Measurements from ENCODE around the gene GABARAP.
A peak's percentile ranks its signal among the peaks of the same experiment; 100 is the strongest.

Gene GABARAP

DNA sequence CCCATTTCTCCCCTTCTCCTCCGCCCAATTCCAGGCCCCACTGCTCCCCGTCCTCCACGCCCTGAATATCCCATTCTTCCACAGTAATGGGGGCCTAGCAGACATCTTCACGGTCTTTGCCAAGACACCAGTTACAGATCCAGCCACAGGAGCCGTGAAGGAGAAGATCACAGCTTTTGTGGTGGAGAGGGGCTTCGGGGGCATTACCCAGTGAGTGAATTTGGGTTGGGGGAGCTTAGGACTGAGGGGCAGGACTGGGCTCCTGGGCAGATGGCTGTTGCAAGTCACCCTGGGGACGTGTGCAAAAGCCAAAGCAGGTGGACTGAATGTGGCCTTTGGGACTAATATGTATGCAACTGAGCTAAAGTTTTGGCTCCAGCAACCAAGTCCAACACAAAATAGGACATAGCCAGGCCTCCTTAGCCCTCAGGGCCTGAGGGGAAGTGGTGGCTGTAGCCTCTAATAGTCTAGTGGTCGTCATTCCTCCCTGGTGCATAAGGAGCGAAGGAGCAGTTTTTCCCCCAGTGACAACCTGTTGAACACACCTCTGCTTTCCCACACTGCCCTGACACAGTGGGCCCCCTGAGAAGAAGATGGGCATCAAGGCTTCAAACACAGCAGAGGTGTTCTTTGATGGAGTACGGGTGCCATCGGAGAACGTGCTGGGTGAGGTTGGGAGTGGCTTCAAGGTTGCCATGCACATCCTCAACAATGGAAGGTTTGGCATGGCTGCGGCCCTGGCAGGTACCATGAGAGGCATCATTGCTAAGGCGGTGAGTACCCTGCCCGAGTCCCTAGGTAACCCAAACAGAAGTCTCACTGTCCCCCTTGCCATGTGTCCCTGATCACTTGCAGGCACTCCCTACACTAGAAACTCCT lies 19.9 kb downstream of the GABARAP start:
- DNase-seq (ENCODE audit: low read depth in 2 of 2), result no peak

DNA sequence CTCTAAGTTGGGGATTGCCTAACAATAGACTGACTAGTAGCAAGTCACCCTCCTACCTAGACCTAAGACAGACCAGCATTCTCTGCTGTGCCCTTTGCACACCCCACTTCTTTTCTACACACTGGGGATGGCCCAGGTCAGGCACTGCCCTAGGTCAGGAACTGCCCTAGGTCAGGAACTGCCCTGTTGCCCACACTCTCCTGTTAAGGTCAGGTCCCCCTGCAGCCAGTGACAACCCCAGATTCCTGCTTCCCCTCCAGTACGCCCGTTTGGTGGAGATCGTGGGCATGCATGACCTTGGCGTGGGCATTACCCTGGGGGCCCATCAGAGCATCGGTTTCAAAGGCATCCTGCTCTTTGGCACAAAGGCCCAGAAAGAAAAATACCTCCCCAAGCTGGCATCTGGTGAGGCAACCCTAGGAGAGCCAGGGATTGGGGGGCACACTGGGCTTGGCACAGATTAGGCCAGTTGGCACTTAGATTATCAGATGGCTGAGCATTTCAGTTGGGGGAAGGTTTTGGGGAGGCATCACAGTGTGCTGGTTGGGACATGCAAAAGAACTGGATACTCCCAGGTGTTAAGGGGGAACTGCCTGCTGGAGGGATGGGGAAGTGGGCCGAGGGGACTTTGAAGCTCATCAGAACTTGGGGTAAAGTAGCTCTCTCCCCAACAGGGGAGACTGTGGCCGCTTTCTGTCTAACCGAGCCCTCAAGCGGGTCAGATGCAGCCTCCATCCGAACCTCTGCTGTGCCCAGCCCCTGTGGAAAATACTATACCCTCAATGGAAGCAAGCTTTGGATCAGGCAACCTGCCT lies 20.8 kb downstream of the GABARAP start:
- DNase-seq (ENCODE audit: low read depth in 2 of 2), result no peak

DNA sequence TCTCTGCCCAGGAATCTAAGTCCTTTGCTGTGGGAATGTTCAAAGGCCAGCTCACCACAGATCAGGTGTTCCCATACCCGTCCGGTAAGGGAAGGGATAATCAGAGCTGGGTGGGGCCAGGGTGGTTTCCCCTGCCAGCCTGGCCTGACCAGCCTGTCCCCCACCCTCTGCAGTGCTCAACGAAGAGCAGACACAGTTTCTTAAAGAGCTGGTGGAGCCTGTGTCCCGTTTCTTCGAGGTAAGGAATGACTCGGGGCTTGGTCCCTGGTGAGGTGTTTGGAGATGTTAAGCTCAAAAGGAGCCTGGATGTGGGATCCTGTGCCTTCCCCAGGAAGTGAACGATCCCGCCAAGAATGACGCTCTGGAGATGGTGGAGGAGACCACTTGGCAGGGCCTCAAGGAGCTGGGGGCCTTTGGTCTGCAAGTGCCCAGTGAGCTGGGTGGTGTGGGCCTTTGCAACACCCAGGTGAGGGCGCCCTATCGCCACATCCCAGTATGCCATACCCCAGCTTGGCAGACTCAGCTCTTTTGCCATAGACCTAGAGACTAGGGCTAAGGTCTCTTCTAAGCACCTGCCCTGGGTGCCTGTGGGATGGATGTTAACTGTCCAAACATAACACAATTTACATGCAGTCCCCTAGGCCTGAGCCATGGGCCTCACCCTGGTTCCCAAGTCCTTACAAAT lies 21.5 kb downstream of the GABARAP start:
- peak in 1 of 2 donors; percentile 24 for DNase-seq (ENCODE audit: low read depth in 2 of 2)

DNA sequence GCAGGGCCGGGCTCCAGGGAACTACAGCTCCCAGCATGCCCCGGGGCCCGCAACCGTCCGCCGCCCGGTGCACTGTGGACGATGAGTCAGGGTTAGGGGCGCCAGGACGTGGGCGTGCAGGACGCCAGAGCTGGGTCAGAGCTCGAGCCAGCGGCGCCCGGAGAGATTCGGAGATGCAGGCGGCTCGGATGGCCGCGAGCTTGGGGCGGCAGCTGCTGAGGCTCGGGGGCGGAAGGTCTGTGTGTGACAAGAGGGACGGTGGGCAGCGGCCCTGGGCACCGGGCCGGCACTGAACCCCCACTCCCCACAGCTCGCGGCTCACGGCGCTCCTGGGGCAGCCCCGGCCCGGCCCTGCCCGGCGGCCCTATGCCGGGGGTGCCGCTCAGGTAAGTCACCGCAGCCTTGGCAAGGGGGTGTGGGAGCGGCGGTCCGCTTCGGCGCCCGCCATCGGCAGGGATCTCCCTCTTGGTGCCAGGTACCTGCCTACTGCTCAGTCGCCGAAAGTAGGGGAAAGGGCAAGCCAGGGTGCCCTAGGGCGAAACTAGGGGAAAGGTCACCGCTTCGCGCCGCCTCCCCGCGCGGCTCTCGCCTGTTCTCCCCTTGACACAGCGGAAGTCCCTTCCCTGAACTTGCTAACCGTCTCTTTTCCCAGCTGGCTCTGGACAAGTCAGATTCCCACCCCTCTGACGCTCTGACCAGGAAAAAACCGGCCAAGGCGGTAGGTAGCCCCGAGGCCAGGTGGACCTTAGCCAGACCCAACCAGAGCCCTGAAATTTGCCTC lies 22.2 kb downstream of the GABARAP start, which contains the start of the genes ACADVL and DLG4:
Gene ACADVL (plus strand): TSS at position 127 of the 781 bp plus-strand sequence. CDS start 47 bp downstream, at position 174.
Gene DLG4 (minus strand): TSS at position 25 of the 781 bp plus-strand sequence.
- DNase-seq (ENCODE audit: low read depth in 2 of 2), result peak; percentile 60 to 65

DNA sequence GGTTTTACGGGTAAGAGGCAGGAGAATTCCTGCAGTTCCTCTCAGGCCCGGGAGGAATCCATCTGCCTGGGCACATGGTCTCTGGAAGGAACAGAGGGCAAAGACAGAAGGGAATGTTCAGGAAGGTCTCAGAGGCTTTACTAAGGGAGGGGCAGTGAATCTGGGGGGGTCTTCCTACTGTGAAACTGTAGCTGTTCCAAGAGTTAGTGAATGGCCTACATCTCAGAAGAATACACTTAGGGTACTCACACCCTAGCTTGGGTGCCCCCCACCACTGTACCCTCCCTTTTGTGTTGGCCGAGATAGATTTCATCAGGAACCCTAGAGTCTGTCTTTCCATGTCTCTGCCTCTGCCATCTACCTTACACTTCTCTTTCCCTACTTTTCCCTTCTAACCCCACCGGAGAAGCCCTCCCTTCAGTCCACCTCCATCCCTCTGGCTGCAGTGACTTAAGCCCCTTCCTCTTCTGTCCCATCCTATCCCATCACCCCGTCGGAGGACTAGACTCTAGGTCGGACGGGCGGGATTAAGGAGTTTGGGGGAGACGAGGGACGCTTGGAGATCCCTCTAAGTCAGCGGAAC lies 22.9 kb downstream of the GABARAP start:
- no peak for DNase-seq (ENCODE audit: low read depth in 2 of 2)

DNA sequence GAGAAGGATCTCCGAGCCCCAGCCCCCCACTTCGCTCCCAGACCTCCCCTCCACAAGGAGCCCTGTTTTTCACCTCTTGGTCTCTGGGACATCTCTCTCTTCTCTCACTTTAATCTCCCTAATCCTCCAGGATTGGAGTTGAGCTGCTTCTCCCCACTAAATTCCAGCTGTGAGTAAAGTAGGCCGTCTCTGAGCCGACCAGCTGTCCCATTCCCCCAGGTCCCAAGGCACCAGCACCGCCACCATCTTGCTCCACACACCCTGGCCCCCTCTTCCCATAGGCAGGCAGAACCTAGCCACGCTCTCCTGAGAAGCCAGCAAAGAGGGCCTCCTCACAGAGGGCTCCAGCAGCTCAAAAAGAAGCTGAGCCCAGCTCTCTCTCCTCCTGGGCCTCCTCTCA lies 23.5 kb downstream of the GABARAP start:
- DNase-seq (ENCODE audit: low read depth in 2 of 2), result no peak

DNA sequence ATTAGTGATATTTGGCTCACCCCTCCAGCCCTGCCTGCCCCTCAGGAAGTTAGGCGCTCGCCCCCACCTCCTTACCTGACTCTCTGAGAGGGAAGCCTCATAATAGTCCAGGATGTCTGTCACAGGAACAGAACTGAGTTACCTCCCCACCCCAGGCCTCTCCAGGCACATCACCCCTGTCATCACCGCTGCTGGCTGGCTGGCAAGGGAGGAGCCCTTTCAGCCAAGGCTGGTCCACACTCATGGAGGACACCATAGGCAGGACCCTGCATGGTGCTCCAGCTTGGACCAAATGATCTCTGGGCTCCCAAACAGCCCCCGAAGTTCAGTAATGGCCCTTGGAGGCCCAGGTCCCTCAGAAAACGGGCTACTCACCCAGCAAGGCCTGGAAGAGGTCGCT lies 24.1 kb downstream of the GABARAP start:
- no peak for DNase-seq (ENCODE audit: low read depth in 2 of 2)

DNA sequence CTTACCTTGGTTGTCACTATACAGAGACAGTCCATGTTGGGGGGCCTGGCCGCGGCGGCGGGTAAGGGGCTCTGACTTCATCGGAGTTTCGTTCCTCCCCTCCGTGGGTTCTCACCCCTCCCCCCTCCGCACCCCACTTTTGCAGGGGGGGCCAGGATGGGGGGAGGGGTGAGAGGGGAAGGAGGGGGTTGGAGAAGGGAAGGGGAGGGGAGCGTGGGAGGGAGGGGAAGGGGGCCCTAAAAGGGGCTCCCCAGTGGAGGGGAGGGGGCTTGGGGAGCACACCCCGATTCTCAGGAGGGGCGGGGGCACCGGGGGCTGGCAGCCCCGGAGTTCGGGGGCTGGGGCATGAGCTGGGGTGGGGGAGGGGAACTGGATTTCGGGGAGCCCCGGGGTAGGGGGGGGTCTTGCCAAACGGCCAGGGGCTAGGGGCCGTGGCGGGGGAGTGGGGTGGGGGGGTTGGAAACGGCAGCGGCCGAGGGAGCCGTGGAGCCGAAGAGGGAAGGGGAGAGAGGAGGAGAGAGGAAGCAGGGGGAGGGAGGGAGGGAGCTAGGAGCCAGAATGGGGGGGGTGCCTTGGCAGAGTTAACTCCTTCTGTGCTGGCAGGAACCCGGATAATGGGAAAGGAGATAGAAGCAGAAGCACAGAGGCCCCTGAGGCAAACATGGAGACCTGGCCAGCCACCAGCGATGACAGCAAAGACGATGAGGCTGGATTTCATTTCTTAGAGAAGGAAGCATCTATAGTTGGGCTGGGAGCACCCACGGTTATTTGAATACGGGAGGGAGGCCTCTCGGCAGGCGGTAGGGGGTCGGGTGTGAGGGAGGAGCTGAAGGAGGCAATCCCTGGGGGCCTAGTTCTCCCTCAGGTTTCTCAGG lies 24.9 kb downstream of the GABARAP start:
- DNase-seq (ENCODE audit: low read depth in 2 of 2), result no peak

DNA sequence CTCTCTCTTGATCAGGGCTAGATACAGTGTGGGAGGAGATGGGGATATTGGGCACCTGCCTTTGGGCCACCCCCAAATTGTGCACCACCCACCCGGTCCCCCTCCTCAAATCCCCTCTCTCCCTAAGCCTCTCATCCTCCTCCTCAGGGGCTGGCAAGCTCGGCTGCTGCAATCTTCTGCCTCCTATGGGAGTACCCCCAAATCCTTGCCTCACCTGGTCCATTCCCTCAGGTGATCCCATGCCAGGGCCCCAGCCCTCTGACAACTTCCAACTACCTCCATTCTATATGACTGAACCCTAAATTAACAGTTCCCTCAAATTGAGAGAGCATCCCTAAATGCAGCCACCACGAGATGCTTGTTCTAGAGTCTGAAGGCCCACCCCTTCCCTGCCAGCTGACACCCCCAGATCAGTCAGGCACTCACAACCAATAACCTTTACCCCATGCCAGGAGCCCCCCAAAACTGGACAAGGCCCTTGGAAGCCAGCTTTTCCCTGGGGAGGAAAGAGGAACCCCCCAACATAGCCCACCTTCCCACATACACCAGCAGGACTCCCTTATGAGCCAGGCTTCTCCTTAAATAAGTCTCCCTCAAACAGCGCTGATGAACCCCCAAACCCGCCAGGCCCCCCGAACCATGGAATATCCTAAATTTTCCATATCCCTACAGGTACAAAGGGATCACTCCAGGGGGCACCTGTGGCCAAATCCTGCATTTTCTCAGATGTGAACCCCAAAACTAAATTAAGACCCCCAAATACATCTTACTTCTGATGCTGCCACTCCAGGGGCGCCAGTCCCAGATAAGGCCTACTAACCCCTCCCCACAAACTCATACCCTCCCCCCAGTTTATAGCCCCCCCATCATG lies 25.8 kb downstream of the GABARAP start:
- no peak for DNase-seq (ENCODE audit: low read depth in 2 of 2)

DNA sequence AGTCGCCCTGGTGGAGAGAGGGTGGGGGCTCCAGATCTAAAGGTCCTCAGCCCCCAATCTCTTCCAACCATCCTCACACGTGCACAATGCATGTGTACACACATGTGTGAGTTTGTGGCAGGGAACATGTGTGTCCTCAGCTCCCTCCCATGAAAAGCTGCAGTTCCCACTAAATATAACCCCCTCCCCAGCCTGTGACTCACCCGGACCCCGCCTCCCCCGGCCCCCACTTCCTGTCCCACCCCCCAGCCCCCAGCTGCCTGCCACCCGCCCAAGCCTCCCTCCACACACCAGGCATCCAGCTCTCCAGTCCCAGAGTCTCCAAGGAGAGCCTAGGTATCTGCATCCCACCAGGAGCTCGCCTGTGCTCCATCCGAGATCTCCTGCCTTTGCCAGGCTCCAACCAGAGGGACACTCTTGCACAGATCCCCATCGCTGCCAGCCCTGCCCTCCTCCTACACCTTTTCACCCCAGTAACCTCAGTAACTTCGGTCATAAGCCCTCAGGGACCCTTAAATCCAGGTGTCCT lies 26.5 kb downstream of the GABARAP start:
- no peak for DNase-seq (ENCODE audit: low read depth in 2 of 2)

DNA sequence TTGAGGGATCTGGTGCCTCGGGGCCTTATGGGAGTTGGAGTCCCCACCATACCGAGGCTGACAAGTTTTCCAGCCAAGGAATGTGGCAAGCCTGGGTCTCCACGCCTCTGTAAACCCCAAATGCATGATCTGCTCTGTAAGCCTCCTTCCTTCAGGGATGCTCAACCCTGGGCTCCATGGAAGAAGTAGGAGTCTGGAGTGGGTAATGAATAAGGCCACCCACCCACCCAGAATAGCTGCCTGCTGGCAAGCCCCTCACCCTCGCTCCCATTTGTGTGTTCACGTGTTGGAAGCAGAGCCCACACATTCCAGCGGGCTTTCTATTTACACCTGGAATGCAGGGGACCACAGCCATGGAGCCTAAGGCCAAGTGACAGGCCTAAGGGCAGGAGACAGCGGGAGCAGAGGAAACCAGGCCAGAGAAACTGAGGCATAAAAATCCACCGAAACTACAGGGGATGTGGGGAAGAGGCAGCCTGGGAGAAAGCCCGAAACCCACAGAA lies 27.1 kb downstream of the GABARAP start:
- no peak for DNase-seq (ENCODE audit: low read depth in 2 of 2)

DNA sequence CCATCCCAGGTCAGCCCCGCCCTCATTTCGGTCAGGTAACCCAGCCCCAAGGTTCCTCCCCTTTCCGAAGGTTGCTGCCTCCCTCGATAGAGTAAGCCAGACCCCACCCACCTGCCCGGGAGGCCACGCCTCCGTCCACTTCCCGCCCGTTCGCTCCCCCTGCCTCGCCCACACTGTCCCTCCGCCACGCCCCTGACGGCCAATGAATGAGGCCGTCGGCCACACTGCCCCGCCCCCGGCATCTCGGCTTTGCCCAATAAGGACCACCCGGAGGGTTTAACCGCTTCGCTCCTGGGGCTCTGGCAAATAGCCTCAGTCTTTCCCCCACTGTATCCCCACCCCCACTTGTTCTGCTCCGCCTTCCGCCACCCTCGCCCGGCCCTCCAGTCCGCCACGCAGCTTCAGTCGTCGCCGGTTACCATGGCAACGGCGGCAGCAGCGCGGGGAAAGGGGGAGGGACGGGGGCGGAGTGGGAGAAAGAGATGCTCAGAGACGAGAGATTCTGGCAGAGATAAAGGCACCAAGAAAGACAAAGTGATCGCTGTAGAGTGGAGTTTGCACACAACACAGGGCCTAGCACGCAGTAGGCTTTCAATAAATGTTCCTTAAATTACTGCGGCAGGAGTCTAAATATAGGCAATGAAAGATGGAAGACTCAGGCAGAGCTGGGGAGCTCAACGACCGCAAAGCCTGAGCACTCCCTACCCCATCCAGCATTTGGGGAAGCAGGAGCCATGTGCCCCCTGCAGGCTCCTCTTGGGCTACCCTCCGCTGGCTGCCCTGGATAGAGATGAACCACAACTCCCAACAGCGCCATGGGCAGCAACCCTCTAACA lies 27.7 kb downstream of the GABARAP start:
- peak; percentile 98 for DNase-seq (ENCODE audit: low read depth in 2 of 2)

DNA sequence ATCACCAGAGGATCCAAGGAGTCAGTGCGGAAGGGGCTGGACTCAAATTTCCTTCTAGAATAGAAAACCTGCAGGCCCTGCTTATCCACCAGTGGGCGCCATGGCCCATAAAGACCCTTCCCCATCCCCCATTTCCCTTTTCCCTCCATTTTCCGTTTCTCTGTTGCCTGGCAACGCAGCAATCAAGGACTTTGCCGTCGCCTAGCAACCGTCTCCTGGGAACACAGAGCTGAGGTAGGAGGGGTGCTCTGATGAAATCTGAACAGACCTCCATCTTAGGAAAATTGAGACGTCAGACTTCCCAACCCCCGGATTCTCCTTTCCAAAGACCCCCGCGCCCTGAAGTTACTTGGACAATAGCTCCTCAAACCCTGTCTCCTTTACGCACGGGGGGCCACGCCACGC lies 28.4 kb downstream of the GABARAP start:
- no peak for DNase-seq (ENCODE audit: low read depth in 2 of 2)

DNA sequence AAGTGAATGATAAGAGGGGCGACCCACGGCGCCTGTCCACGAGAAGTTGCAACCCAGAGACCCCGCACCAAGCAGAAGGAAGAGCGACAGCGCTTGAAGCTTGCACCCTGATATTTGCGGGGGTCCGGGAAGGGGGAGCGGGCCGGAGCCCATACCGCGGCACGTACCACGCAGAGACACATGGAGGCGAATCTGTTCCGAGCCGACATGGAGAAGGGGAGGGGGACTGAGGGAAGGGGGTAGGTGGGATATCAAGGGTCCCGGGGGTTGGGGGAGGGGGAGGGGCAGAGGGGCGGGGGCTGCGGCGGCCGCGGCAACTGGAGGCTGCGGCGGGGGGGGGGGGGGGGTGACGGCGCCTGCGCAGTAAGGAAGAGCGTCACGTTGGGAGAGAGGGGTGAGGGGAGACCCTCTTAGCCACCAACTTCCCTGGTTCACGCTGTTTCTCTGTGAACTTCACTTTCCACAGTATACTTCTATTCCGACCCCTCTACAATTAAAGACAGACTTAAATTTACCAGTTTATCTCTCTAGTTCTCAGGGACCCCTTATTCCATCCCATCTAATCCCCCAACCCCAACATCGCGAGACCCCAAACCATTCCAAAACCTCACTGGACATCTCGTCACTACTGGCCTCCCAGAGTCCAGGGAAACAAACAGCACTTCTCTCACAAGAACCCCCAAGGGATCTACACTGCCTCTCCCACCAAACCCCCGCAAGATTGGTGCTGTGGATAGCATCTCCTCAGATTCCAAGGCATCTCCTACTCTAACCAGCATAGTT lies 30.6 kb downstream of the GABARAP start:
- no peak for DNase-seq (ENCODE audit: low read depth in 2 of 2)

DNA sequence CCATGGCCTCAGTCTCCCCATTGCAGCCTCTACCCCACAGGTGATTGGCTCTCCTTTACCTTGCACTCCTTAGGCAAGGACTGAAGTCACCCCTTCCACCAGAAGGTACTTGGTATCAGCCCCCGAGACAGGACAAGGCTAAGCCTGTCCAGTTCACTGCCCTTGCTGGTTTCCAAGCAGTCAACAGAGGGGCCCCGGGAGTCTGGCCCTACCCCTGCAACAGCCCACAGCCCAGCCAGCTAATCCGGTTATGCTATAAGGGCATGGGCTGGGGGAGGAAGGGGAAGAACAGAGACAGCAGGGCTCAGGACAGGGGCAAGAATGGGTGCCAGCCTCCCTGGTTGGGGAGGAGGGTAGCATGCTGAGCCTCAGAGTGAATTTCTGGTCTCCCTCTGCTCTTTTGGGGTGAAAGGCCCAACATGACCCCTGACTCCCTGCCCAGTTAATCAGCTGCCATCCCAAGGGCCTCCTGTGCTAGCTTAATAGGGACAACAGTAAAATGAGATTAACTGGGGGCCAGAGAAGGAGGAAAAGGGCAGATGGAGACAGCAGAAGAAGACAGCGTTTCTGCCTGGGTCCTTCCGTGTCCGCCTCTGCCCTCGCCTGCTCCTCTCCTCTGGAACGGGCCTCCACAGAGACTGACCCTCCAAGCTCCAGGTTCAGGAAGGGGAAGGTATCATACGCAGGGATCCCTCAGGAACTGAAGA lies 33.3 kb downstream of the GABARAP start:
- no peak for DNase-seq (ENCODE audit: low read depth in 2 of 2)

DNA sequence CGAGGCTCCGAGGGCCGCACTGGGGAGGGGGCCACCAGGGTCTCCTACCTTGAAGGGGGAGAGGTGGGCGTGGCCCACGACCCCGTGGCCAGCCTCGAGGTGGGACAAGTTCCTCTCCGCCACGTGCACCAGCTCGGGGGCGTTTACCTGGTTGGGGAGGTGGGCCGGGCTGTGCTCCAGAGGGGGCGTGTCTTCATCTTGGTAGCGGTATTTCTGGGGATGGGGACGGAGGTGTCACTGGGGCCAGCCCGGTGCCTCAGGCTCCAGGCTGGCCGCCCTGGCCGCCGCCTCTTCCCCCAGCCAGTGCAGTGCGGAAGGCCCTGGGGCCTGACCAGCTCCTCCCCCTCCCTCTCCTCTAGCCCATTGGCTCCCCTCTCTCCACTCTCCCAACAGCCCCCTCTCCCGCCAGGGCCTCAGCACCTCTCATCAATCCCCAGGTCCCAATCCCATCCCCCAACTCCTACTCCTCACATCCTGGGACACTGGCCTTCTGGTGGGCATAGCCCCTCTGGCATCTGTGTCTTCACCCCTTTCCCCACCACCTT lies 34.1 kb downstream of the GABARAP start:
- no peak for DNase-seq (ENCODE audit: low read depth in 2 of 2)
